Islet precursor cell (in vitro differentiated cells): ENCODE results near the gene ANKS3.
"Not testable (repeated sequence)": the region's sequence is repeated elsewhere in the genome, so short reads cannot be mapped to it uniquely, and the experiment has no call there.

Experiments
- DNase-seq: peaks from one replicate; pipeline ENCODE4 v3.0.0-alpha.2; 2018

The ANKS3 gene

DNA sequence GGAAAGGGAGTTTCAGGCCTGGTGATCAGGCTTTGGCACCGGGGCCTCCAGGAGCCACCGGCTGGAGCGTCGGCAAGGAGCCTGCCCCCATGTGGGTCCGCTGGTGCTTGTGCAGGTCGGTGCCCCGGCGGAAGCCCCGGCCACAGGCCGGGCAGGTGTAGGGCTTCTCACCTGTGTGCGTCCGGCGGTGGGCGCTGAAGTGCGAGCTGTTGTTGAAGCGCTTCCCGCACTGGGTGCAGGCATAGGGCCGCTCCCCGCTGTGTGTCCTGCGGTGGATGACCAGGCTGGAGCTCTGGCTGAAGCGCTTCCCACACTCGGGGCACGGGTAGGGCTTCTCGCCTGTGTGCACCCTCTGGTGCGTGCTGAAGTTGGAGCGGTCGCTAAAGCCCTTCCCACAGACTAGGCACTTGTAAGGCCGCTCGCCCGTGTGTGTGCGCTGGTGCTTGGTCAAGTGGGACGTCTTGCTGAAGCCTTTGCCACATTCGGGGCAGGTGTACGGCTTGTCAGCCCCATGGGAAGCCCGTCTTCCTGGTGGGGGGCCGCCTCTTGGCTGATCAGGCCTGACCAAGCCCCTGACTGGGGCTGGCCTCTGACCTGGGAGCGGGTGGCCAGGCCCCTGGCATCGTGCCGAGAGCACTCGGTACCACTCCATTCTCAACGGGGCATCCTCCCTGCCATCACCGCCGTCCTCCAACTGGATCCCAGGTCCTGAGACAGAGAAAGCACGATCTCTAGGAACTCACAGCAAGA, 18.5 kb upstream of the ANKS3 start:
- DNase-seq = no peak

GRCh38 chr16:4750896-4751295, 16.8 kb upstream of the ANKS3 start:
- no peak for DNase-seq

DNA sequence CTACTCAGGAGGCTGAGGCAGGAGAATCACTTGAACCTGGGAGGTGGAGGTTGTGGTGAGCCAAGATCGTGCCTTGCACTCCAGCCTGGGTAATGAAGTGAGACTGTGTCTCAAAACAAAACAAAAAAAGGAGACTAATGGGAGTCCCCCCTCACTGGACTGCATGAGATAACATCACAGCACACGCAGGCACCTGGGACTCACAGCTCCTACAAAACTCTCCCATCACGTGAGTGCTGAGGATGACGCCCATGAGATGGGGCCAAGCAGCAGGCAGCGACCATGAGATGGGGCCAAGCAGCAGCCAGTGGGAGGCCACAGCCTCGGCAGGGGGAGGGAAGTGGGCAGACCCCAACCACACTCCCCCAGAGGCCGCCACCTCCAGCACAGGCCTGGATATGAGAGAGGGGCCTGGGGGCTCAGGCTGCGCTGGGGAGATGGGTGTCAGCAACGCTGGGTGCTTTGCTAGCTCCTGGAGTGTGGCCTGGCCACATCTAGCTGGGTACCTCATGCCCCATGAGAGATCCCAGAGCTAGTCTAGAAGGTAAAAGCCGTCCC, 15.7 kb upstream of the ANKS3 start:
- DNase-seq = no peak

DNA sequence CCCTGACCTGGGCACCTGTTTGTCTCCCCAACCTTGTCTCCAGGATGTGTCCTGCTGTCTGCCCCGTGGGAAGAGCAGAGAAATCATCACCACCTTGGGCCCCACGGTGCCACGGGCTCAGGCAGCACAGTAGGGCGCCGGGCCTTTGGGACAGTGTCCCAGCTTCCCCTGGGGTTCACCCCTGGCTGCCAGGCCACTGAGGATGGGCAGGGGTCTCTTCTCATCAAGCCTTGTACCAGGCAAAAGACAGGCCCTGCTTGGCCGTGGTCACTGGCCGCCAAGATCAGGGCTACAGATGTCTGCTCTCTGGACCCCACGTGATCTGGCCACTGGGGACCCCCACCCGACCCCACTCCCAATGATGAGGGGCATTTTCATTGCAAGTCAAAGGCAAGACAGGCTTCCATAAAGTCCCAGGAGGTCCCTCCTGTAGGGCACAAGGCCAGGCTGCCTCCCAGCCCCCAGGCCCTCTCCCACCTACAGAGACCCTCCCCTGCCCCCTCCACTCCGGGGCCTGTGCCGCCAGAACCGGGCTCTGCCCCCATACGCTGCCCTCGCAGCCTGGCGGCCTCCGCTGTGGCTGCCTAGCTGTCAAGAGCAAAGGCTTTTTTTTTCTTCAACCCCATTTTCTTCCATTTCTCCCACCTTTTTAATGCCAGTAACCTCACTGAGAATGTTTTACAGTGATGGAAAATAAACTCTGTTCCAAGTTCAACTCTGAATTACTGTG, 14.8 kb upstream of the ANKS3 start:
- no peak for DNase-seq

- no peak for DNase-seq
These were observed 14.0 kb upstream of the ANKS3 start for GRCh38 chr16:4747906-4748681.

GRCh38 chr16:4746991-4747574, 13.0 kb upstream of the ANKS3 start:
- DNase-seq = no peak

- no peak for DNase-seq
These were observed 12.1 kb upstream of the ANKS3 start for GRCh38 chr16:4746215-4746614.

- DNase-seq = no peak
These were observed 11.2 kb upstream of the ANKS3 start for GRCh38 chr16:4745274-4745569.

DNA sequence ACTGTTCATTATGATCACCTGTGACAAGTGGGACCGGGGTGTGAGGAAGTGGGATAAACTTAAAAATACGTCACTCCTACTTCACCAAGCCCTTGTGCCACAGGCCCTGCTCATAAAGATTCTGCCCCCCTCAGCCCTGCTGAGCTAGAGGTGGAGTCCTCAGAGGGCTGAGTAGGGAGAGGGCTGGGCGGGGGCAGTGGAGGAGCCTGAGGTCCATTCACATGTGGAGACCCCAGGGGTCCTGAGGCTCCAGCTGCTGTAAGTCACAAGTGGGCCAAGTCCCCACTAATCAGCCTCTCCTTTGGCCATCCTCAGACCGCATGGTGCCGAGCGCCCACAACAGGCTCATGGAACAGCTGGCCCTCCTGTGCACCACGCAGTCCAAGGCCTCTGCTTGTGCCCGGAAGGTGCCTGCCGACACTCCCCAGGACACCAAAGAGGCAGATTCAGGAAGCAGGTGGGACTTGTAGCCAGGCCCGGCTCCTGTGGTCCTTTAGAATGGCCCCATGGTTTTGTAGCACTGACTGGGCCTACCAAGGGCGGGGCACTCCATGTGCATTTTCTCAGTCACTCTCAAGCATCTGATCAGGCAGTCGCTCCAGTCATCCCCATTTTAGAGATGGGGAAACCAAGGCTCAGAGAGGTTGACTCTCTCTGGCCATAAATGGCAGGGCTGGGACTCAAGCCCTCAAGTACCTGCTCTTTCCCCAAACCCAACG, 10.6 kb upstream of the ANKS3 start:
- no peak for DNase-seq

DNA sequence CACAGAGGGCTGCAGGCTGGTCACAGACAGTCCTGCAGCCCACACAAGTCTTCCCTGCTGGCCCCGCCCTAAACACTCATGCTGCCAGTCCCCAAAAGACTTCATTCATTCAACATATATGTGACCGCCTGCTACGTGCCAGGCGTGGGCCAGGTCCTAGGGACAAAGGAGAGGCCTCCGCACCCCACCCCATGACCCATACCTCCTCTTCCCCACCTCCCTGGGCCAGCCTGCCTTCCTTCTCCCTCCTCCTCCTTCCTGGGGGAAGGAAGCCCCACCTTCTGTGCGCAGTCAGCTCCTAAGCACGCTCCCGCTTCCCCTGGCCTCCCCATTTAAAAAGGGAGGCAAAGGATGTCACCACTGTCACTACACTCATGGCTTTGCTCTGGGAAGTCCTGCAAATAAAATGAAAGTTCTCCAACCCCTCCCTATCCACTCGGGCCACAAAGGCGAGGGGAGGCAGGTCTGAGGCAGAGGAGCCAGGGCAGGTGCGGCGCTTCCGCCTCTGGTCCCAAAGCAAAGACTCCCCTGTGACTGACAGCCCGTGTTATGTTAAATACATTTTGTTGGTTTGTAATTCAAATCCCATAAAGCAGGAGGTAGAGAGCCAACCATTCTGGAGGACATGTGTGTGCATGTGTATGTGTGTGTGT, 9.3 kb upstream of the ANKS3 start:
- no peak for DNase-seq

DNA sequence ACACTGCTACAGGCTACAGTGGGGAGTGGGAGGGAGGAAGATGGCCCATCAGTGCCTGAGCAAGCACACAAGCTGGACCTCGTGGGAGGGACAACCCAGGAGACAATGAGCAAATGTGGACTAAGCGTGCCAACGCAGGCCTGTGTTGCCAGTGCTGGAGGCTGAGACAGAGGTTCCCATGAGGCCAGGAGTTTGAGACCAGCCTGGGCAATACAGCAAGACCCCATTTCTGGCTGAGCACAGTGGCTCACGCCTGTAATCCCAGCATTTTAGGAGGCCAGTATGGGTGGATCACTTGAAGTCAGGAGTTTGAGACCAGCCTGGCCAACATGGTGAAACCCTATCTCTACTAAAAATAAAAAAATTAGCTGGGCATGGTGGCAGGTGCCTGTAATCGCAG, 4.3 kb upstream of the ANKS3 start:
- not testable (repeated sequence) for DNase-seq

DNA sequence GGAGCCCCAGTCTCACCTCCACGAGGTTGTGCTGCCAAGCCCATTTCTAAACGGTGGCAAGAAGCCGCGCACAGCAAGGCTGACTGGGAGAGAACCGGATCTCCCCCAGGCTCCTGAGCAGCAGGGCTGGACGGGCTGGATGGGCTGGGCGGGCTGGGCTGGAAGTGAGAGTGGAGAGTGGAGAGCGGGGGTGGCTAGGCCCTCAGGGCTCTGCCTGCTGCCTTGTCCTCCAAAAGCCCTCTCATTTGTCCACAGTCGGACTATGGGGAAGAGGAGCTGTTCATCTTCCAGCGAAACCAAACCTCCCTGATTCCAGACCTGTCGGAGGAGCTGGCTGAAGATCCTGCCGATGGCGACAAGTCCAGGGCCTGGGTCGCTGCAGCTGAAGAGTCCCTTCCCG, 3.5 kb upstream of the ANKS3 start:
- DNase-seq = peak; percentile 67

DNA sequence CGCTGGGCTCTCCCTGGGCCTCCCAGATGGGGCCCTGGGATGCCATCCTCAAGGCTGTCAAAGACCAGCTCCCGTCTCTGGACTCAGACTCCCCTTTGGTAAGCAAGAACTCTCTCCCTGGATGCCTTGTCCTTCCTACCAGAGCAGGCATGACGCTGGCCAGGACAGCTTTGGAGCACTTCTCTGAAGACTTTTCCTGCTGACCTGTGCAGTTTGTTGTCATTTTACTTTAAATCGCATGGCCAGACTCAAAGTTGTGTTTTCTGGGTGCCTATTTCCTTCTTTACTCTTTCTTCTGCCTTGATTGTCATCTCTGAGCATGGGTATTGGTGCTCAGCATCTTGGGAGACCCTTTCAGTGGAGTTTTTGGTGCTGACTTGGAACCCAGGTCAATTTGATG, 2.5 kb upstream of the ANKS3 start:
- DNase-seq = no peak

DNA sequence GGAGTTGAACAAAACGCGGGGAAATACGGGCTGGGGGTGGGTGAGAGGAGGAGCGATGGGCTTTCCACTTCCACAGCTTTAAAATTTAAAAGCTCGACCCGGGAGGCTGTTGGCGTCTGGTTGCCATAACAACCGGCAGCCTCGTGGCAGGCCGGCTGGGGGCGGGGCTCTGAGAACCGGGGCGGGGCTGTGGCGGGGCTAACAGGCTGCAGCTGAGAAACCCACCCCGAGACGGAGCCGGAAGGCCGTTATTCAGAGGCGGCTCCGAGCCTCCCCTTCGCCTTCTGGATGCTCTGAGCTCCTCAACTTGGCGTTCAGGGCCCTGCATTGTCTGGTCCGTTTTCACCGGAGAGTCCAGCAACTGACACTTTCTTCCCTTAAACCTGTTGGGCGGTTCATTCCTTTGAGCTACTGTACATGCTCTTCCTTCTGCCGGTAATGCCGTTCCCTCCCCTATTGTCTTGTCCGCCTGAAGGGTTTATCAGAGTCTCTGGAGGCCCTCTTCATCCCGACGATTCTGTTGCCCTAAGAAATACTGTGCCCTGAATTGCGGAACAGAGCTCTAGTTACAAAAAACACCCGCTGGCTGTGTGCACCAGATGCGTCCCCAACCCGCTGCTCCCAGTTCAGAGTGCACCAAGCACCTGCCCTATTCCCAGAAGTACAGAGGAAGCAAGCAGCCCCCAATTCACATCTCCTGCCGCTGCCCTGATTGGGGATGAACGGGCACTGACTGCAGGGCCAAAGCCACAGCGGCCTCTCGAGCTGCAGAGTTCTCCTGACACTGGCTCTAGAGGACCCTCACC, 862 bp upstream of the ANKS3 start:
- DNase-seq = peak; percentile 94

GRCh38 chr16:4733747-4734062, 366 bp downstream of the ANKS3 start:
- no peak for DNase-seq

GRCh38 chr16:4733211-4733742, 794 bp downstream of the ANKS3 start:
- DNase-seq = no peak

DNA sequence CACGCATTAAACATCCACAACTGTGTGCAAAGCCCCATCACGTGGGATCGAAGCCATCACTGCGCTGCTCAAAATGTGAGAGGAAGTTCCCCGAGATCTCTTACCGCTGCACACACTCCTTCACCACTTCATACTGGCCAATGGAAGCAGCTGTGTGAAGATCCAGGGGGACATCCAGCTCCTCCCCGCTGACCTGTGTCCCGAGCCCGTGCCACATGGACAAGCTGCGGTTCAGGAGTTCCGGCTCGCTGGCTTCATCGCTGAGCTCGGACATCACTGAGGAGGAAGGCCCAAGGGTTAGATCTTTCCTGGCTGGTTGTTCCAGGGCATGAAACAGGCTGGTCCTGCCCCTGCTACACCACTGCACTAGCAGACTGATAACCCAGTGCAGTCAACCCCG, 4.2 kb downstream of the ANKS3 start:
- DNase-seq = no peak

DNA sequence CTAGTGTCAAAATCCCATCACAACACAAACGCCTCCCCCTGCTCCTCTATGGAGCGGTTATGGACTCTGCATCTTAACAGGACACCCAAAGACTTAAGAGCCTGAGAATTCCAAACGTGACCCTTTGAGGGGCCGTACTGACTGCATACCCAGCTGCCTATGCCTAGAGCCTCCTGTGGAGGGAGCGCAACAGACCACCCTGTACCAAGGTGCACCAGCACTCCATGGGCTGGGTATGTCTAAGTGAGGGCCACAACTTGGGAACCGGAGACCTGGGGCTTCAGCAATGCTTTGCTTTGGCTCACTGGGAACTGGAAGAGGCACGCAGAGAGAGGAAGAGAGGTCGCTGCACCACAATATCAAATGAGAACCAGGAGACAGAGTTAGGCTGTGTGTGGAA, 5.4 kb downstream of the ANKS3 start:
- no peak for DNase-seq

GRCh38 chr16:4726616-4727015, 7.5 kb downstream of the ANKS3 start:
- DNase-seq = no peak

DNA sequence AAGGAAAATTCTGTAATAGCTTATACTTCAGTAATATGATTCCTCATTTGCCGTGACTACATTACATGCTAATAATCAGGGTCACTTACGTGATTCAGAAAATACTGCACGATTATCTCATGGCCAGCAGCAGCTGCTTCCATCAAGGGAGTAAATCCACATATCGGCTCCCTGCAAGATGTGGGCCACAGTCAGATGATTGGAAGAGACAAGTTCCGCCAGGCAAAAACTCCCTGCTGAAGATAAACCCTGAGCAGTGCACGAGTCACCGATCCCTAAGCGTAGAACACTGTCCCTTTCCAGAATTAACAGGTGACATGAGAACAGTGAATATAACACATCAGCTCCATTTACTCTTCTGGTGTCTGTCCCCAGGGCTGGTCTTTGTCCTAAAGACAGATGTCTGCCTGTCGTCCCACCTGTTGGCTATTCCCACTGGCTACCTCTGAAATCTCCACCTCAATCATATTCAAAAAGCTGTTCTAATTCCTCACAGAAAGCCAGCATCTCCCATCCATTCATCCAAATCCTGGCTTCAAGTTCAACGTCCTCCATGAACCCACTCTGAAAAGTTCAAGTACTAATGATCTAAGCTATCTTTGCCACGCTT, 9.3 kb downstream of the ANKS3 start:
- DNase-seq = no peak
